Calu3 (cell line): ENCODE results near the gene STK10. TPM values are rescaled to one million over a fixed set of nuclear protein-coding genes. Genes with fewer than 3 reads are reported as not detected.

Experiments
- BruUV-seq: library from RNA; stranded (reverse); fragments of 400-500 nt; replicated peaks from 2 replicates; lab custom pipeline; 2021; lab: Mats Ljungman, UMichigan
- CTCF ChIA-PET: fragments of 300-600 bp; sonication (Branson Sonifier 250); formaldehyde crosslinking; loops from one replicate; lab custom pipeline; 2022; ENCODE audit warnings: antibody characterized with exemption; lab: Charles Lee
- DNase-seq: peaks from one replicate; pipeline ENCODE4 v3.0.0; 2022
- H3K27ac Mint-ChIP-seq: one replicate; pipeline ENCODE4 v1.8.0; 2022; ENCODE audit warnings: mixed read lengths; ENCODE audit not compliant: unreplicated experiment
- H3K27me3 Mint-ChIP-seq: one replicate; pipeline ENCODE4 v1.8.0; 2022; ENCODE audit warnings: mixed read lengths; ENCODE audit not compliant: unreplicated experiment
- H3K36me3 Mint-ChIP-seq: one replicate; pipeline ENCODE4 v1.8.0; 2022; ENCODE audit warnings: mild to moderate bottlenecking, moderate library complexity, mixed read lengths; ENCODE audit not compliant: insufficient read depth, unreplicated experiment
- H3K4me1 Mint-ChIP-seq: one replicate; pipeline ENCODE4 v1.8.0; 2022; ENCODE audit warnings: mild to moderate bottlenecking, low read depth, mixed read lengths; ENCODE audit not compliant: unreplicated experiment
- H3K4me3 Mint-ChIP-seq: one replicate; pipeline ENCODE4 v1.8.0; 2022; ENCODE audit warnings: mild to moderate bottlenecking, low read depth, moderate library complexity, mixed read lengths; ENCODE audit not compliant: unreplicated experiment
- H3K9me3 Mint-ChIP-seq: one replicate; pipeline ENCODE4 v1.8.0; 2022; ENCODE audit warnings: low read depth, mixed read lengths; ENCODE audit not compliant: unreplicated experiment
- intact Hi-C: fragments of 100-400 bp; cut with micrococcal nuclease; formaldehyde crosslinking; loops from one replicate; pipeline ENCODE4 v1.10.0; 2022; ENCODE audit not compliant: unreplicated experiment
- total RNA-seq: library from RNA; stranded (reverse); gene quantifications from 2 replicates; pipeline ENCODE4 v1.2.3, GENCODE V29; 2022
- TF ChIP-seq, protein P1 (sequence below): fragments of 200-600 bp; IDR thresholded peaks from one replicate; pipeline ENCODE4 v1.8.0; 2022; ENCODE audit warnings: antibody characterized with exemption; ENCODE audit not compliant: unreplicated experiment

Gene STK10
- total RNA-seq, 1 experiment from 2014 or later: 27.4 TPM

DNA sequence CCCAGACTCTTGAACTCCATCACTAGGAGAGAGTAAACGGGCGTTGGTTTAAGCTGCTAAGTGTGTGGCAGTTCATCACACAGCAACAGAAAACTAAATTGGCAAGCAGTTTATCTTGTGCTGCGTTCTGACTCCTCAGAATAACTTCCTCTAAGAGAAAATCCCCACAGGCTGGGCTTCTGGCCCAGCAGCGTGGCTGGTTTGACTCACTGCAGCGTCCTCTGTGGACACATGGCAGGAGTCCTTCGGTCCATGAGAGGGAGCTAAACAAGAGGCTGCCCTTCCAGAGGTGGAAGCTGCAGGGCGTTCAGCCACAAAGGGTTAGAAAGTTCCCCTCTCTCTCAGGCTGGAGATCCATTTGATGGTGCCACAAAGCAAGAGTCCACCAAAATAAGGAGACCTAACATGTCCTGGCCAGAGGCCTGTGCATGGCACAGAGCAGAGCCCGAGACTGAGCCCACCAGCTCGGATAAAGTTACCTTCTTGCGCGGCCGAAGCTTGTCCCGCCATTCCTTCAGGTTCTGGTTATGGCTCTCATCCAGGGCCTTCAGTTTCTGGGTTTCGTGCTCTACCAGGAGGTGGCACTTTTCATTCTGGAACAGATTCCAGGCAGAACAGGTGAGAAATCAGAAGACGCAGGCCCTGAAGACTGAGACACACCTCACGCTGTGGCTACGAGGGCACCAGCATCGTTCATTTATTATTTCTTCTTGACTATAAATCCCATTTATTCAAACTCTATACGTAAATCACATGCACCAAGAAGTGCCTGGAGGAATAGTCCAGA is 135.4 kb downstream of the STK10 start:
- Mint-ChIP-seq H3K27ac (no peak overlapping the region), H3K27me3 (no peaks in the 10 kb centered on the region), H3K9me3 (no peaks in the 10 kb centered on the region), H3K36me3 (peaks cover 15% of the 10 kb centered on the region), H3K4me3 (no peak overlapping the region), H3K4me1 (no peaks in the 10 kb centered on the region)
- TF ChIP-seq, protein P1, sequence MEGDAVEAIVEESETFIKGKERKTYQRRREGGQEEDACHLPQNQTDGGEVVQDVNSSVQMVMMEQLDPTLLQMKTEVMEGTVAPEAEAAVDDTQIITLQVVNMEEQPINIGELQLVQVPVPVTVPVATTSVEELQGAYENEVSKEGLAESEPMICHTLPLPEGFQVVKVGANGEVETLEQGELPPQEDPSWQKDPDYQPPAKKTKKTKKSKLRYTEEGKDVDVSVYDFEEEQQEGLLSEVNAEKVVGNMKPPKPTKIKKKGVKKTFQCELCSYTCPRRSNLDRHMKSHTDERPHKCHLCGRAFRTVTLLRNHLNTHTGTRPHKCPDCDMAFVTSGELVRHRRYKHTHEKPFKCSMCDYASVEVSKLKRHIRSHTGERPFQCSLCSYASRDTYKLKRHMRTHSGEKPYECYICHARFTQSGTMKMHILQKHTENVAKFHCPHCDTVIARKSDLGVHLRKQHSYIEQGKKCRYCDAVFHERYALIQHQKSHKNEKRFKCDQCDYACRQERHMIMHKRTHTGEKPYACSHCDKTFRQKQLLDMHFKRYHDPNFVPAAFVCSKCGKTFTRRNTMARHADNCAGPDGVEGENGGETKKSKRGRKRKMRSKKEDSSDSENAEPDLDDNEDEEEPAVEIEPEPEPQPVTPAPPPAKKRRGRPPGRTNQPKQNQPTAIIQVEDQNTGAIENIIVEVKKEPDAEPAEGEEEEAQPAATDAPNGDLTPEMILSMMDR: no peak
- BruUV-seq: no TSS peak
- CTCF ChIA-PET: no interaction called here
- DNase-seq: no peak
- intact Hi-C loops: no loop called here

DNA sequence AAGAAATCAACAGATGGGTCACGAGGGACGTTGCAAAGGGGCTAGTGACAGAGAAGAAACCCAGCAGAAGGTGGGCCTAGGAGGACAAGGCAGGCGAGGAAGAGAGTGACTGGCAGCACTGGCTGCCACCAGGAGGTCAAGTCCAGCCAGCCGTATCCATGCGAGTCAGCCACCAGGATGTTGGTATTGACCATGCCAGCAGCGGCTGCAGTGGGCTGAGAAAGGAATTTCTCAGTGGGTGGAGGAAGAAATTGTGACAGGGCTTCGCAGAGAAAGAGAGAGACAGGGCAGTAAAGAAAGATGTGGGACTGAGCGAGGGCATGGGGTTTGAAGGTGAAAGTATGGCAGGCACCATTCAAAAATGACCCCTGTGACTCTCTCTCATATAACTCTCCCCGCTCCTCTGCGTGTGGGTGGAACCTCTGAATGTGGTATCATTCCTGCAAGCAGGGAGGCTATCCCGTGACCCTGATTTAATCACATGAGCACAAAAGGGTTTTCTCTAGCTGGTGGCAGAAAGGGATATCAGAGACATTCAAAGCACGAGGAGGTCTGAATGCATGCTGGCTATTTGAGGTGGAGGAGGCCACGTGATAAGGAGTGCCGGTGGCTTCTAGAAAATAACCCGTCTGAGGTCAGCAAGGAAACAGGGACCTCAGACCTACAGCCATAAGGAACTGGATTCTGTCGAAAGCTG is 136.2 kb downstream of the STK10 start:
- no peak overlapping the region for H3K4me3 Mint-ChIP-seq
- TF ChIP-seq, protein P1: no peak
- no peak overlapping the region for H3K27ac Mint-ChIP-seq
- intact Hi-C loops: no loop called here
- no peaks in the 10 kb centered on the region for H3K27me3 Mint-ChIP-seq
- CTCF ChIA-PET: interaction anchor here (0.6 kb wide), 1 partner anchor 98 kb away, joined by 4 read pairs; no protein-coding TSS in a partner anchor
- H3K9me3 Mint-ChIP-seq: no peaks in the 10 kb centered on the region
- H3K4me1 Mint-ChIP-seq: no peaks in the 10 kb centered on the region
- H3K36me3 Mint-ChIP-seq: peaks cover 15% of the 10 kb centered on the region
- no peak for DNase-seq
- BruUV-seq: no TSS peak

DNA sequence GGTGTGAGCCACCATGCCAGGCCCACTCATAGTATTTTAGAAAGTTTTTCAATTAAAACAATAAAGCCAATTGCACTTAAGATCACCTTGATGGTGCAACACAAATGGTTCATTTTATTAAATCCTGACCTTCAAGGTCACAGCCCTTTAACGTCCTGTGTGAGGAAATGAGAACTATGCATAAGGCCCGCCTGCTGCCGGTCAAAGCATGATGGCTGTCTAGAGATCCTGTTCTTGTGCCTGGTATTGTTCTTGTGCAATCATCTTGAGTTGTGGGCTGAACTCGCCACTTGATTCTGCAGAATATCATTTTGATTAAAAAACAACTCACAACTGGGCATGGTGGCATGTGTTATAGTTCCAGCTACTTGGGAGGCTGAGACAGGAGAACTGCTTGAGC is 137.9 kb downstream of the STK10 start:
- TF ChIP-seq, protein P1: no peak
- no peak overlapping the region for H3K4me3 Mint-ChIP-seq
- CTCF ChIA-PET: interaction anchor here (0.6 kb wide), 1 partner anchor 58 kb away, joined by 4 read pairs; no protein-coding TSS in a partner anchor
- no peak for DNase-seq
- H3K27me3 Mint-ChIP-seq: no peaks in the 10 kb centered on the region
- no peaks in the 10 kb centered on the region for H3K9me3 Mint-ChIP-seq
- no peaks in the 10 kb centered on the region for H3K4me1 Mint-ChIP-seq
- no TSS peak for BruUV-seq
- H3K36me3 Mint-ChIP-seq: peaks cover 15% of the 10 kb centered on the region
- intact Hi-C loops: no loop called here
- no peak overlapping the region for H3K27ac Mint-ChIP-seq

DNA sequence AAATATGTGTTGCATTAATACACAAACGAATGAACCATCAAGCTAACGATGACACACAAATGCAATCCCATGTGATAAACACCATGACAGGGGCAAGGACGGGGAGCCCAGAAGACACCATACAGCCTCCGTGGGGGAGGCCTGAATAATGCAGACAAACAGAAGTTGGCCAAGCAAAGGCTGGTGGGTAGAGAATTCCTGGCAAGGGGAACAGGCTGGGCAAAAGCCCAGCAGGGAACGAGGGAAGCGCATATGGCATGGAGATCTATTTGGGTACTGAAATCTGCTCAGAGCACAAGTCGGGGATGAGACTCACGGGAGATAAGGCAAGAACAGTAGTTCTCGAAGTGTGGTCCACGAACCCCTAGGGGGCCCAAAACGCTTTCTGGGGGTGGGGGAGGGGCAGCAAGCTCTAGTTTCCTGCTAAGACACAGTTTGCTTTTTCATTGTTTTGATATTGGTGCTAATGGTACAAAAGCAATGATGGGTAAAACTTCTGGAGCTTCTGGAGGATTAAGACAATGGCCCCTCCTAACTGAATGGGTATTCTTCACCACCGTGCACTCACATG is 138.7 kb downstream of the STK10 start:
- TF ChIP-seq, protein P1: no peak
- Mint-ChIP-seq H3K4me1 (no peaks in the 10 kb centered on the region), H3K27ac (no peak overlapping the region), H3K27me3 (no peaks in the 10 kb centered on the region), H3K36me3 (peaks cover 15% of the 10 kb centered on the region), H3K9me3 (no peaks in the 10 kb centered on the region), H3K4me3 (no peak overlapping the region)
- no TSS peak for BruUV-seq
- CTCF ChIA-PET: no interaction called here
- intact Hi-C loops: no loop called here
- DNase-seq: no peak
